KOPT-K1 (cell line): ENCODE data around the gene PHC3.

Experiments used
- H3K27ac ChIP-seq: fragments of 200-600 bp; sonication (generic); 2 replicates; pipeline ENCODE4 v1.5.1; 2016; ENCODE audit warnings: antibody characterized with exemption, mild to moderate bottlenecking, low read depth, low read length; ENCODE audit not compliant: poor library complexity, severe bottlenecking
- H3K36me3 ChIP-seq: fragments of 200-600 bp; sonication (generic); 2 replicates; pipeline ENCODE4 v1.5.1; 2017; ENCODE audit warnings: antibody characterized with exemption, mild to moderate bottlenecking, low read length, moderate library complexity; ENCODE audit not compliant: insufficient read depth
- H3K9me3 ChIP-seq: fragments of 200-600 bp; sonication (generic); 2 replicates; pipeline ENCODE4 v1.5.1; 2017; ENCODE audit warnings: antibody characterized with exemption, low read length, mild to moderate bottlenecking; ENCODE audit not compliant: insufficient read depth, poor library complexity, severe bottlenecking

Gene PHC3

DNA sequence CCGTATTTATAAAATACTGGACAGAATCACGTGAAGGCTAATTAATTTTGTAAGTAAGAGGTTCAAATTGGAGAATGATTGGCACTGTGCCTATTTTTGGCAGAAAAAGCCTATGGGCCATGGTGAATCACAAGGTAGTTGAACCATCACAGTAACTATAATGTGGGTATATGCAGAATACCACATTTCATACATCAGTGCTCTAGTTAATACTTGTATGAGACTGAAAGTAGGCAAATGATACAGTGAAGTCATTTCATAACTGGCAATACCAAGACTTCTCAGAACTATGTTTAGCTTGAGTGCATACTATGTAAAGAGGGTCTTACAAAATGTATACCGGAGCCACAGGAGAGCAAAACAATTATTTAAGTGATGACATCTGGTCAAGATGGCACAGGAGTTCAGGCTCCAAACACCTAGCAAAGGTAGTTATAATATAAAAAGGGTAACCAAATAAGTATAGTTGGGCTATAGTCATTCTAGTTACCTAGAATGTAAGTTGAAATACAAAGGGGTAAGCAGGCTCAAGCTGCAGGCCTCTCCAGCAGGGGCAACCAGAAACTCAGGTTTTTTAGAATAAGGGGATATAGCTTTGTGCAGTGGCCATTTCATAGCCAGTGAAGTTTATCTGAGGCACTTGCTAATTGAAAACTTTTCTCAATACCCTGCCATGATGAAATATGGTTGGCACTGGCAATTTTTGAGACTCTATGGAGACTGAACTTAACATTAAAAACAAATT lies 124.7 kb downstream of the PHC3 start:
- H3K27ac ChIP-seq: no peak overlapping the region
- H3K36me3 ChIP-seq: no peaks in the 10 kb centered on the region
- no peaks in the 10 kb centered on the region for H3K9me3 ChIP-seq

DNA sequence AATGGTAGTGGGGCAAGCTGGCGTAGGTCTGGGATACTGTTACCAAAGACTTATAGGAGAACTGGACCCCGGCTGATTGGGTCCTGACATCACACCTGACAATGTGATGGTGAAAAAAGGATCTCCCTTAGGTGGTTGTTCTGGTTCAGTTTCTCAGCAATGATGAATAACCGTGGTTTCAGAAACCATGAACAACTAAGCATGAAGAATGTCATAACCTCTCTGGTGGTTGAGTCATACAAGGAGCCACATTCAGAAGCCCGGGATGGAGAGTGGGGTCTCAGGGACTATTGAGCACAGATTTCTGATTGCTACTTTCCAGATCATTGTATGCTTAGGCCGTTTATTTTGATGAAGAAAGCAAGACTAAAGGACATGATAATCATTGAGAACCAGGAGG lies 126.3 kb downstream of the PHC3 start:
- no peaks in the 10 kb centered on the region for H3K9me3 ChIP-seq
- H3K36me3 ChIP-seq: no peaks in the 10 kb centered on the region
- no peak overlapping the region for H3K27ac ChIP-seq

GRCh38 chr3:170054204-170054603 lies 127.3 kb downstream of the PHC3 start:
- no peaks in the 10 kb centered on the region for H3K9me3 ChIP-seq
- no peaks in the 10 kb centered on the region for H3K36me3 ChIP-seq
- H3K27ac ChIP-seq: no peak overlapping the region

- Histone ChIP-seq H3K36me3 (no peaks in the 10 kb centered on the region), H3K27ac (no peak overlapping the region), H3K9me3 (no peaks in the 10 kb centered on the region)
Observed at GRCh38 chr3:170052398-170052797, 129.1 kb downstream of the PHC3 start.

DNA sequence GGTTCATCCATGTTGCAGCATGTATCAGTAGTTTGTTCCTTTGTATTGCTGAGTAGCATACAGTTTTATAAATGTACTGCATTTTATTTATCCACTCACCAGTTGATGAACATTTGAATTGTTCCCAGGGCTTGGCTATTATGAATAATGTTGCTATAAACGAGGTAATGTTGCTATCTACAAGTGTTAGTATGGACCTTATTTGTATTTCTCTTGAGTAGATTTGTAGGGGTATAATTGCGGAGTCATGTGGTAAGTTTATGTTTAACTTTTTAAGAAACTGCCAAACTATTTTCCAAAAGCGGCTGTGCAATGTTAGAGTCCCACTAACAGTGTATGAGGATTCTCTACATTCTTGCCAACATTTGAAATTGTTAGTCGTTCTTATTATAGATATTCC lies 130.8 kb downstream of the PHC3 start:
- Histone ChIP-seq H3K36me3 (no peaks in the 10 kb centered on the region), H3K27ac (no peak overlapping the region)

DNA sequence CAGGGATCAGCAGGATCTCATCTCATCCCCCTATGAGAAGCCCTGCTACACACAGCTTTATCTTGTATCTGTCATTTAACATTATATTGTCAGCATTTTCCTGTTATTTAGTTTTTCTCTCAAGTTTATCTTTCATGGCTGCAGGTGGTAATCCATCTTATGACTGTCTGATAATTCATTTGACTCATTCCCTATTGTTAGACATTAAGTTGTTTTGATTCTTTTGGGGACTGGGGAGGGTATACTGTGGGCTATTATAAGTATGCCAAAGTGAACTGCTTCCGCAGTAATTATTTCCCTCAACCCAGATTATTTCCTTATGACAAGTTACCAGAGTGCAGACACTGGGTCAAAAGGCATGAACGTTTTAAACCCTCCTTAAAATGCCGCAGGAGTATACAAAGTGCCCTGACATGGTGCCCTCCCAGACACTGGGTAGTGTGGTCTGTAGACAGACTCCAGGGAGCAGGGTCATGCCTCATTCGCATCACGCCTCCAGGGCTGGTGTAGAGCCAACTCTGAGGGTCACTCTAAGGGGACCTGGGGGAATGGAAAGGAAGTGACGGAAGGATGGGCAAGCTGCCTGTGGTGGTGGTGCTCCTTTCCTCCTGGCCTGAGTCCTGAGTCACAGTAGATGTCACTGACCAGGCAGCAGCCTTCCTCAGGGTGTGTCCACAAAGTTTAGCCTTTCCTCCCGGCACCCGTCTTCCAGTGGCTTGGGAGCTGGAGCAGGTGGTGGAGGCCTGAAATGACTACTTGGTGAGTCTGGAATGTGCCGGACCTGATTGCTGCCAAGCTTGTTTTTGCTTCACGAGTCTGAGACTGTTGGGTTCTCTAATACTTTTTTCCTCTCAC lies 132.2 kb downstream of the PHC3 start:
- Histone ChIP-seq H3K36me3 (no peaks in the 10 kb centered on the region), H3K27ac (no peak overlapping the region), H3K9me3 (no peaks in the 10 kb centered on the region)

More for the DNA sequence above, 130.8 kb downstream of the PHC3 start:
- no peaks in the 10 kb centered on the region for H3K9me3 ChIP-seq

- H3K27ac ChIP-seq: no peak overlapping the region
- H3K9me3 ChIP-seq: no peaks in the 10 kb centered on the region
- H3K36me3 ChIP-seq: no peaks in the 10 kb centered on the region
Observed at GRCh38 chr3:170047133-170047404, 134.5 kb downstream of the PHC3 start.

- Histone ChIP-seq H3K27ac (no peak overlapping the region), H3K36me3 (no peaks in the 10 kb centered on the region), H3K9me3 (no peaks in the 10 kb centered on the region)
Observed at GRCh38 chr3:170046269-170047132, 135.0 kb downstream of the PHC3 start.

GRCh38 chr3:170044795-170045244 lies 136.7 kb downstream of the PHC3 start:
- Histone ChIP-seq H3K27ac (no peak overlapping the region), H3K9me3 (no peaks in the 10 kb centered on the region), H3K36me3 (no peaks in the 10 kb centered on the region)

DNA sequence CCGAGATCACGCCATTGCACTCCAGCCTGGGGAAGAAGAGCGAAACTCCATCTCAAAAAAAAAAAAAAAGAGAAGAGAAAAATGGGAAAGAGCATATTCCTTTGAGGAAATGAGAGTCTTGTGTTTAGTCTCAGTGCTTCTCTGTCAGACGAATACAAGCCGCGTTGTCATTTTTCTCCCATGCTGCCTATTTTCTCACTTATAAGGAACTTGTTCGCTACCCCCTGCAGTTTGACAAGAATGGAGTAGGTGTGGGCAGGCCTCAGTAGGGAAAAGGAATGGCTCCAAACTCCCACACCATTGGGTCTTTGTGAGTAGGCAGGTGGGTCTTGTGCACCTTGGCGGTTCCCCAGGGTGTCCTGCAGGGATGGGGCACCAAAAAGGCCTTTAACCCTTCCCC lies 137.3 kb downstream of the PHC3 start:
- Histone ChIP-seq H3K27ac (no peak overlapping the region), H3K36me3 (no peaks in the 10 kb centered on the region), H3K9me3 (no peaks in the 10 kb centered on the region)

GRCh38 chr3:170043506-170043905 lies 138.0 kb downstream of the PHC3 start:
- H3K9me3 ChIP-seq: no peaks in the 10 kb centered on the region
- H3K27ac ChIP-seq: no peak overlapping the region
- no peaks in the 10 kb centered on the region for H3K36me3 ChIP-seq

DNA sequence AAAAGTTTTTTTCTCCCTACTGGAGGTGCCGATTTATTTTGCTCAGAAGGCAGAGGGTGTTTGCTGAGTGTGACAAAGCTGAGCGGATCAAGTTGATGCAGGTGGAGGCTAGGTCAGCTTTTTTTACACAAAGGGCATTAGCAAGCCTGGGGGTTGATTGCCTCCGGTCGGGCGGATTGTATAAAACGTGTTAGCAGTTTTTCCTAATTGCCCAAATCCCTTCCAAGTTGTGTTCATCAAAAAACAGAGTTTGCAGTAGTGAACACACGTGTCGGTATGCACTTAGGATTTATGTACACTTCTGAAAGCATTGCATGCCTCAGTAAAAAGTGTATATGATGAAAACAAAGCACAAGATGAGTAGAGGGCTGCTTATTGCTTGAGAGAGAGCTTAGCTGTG lies 141.1 kb downstream of the PHC3 start:
- Histone ChIP-seq H3K27ac (no peak overlapping the region), H3K36me3 (no peaks in the 10 kb centered on the region), H3K9me3 (no peaks in the 10 kb centered on the region)

DNA sequence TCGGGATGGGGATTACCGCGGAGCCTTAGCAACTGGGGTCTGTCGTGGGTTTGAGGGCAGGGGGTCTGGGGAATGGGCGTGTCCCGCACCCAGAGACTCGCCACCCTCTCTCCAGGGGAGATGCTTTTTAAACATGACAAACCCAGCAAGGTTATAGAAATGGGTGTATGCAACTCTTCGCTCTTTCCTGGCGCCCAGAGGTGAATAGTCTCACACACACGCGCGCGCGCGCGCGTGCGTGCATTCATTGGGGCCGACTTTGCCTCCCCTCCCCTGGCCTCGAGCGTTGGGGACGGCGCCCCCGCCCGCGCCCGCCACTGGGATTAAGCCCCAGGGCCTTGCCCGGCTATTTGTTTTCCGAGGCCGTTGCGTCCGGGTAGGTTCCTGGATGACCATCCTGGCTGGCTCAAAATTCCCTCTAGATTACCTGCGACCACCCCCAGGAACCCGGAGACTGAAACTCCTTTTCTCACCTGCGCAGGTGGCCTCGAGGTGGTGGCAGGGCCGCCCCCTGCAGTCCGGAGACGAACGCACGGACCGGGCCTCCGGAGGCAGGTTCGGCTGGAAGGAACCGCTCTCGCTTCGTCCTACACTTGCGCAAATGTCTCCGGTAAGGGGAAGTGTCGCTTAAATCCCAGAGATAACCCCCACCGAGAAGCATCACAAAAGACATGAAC lies 143.0 kb downstream of the PHC3 start:
- no peaks in the 10 kb centered on the region for H3K36me3 ChIP-seq
- H3K27ac ChIP-seq: no peak overlapping the region
- H3K9me3 ChIP-seq: no peaks in the 10 kb centered on the region
